NCI-H146 treated with DMSO at 0.1 percent for 48 hours (cell line): ENCODE data around the gene CCNF.

ENCODE experiments used
- DNase-seq: peaks from one replicate; lab custom pipeline; 2025; ENCODE audit not compliant: unreplicated experiment; lab: John Stamatoyannopoulos, UW

The CCNF gene

GRCh38 chr16:2483939-2484897, 55.0 kb downstream of the CCNF start:
- no peak for DNase-seq

- no peak for DNase-seq
These were observed 55.8 kb downstream of the CCNF start for GRCh38 chr16:2484898-2485508.

- no peak for DNase-seq
These were observed 56.7 kb downstream of the CCNF start for GRCh38 chr16:2485811-2486507.

GRCh38 chr16:2486645-2487516, 57.6 kb downstream of the CCNF start:
- no peak for DNase-seq

- no peak for DNase-seq
These were observed 58.2 kb downstream of the CCNF start for GRCh38 chr16:2487517-2487842.

GRCh38 chr16:2487903-2488531, 58.8 kb downstream of the CCNF start:
- no peak for DNase-seq

- DNase-seq = no peak
These were observed 60.3 kb downstream of the CCNF start for GRCh38 chr16:2489581-2489980.

- no peak for DNase-seq
These were observed 61.2 kb downstream of the CCNF start for GRCh38 chr16:2490190-2491105.

GRCh38 chr16:2492292-2492691, 63.0 kb downstream of the CCNF start:
- no peak for DNase-seq

GRCh38 chr16:2493605-2494004, 64.4 kb downstream of the CCNF start:
- DNase-seq = no peak

GRCh38 chr16:2494616-2495015, 65.4 kb downstream of the CCNF start:
- no peak for DNase-seq

GRCh38 chr16:2495041-2495440, 65.8 kb downstream of the CCNF start:
- DNase-seq = no peak

GRCh38 chr16:2496223-2497115, 67.2 kb downstream of the CCNF start:
- DNase-seq = no peak

GRCh38 chr16:2497116-2497630, 67.9 kb downstream of the CCNF start:
- DNase-seq = no peak

- DNase-seq = no peak
These were observed 68.6 kb downstream of the CCNF start for GRCh38 chr16:2497695-2498484.

GRCh38 chr16:2498531-2499253, 69.4 kb downstream of the CCNF start:
- DNase-seq = no peak

- DNase-seq = no peak
These were observed 70.2 kb downstream of the CCNF start for GRCh38 chr16:2499454-2499853.
